OCI-M1 (cell line): ENCODE measurements around the gene TNIP2.
"Not testable (repeated sequence)": the region's sequence is repeated elsewhere in the genome, so short reads cannot be mapped to it uniquely, and the experiment has no call there.

Source experiments
- DNase-seq: peaks from one replicate; lab custom pipeline; 2025; lab: John Stamatoyannopoulos, UW

Gene TNIP2

GRCh38 chr4:2767705-2768074 is 11.6 kb upstream of the TNIP2 start:
- no peak for DNase-seq

DNA sequence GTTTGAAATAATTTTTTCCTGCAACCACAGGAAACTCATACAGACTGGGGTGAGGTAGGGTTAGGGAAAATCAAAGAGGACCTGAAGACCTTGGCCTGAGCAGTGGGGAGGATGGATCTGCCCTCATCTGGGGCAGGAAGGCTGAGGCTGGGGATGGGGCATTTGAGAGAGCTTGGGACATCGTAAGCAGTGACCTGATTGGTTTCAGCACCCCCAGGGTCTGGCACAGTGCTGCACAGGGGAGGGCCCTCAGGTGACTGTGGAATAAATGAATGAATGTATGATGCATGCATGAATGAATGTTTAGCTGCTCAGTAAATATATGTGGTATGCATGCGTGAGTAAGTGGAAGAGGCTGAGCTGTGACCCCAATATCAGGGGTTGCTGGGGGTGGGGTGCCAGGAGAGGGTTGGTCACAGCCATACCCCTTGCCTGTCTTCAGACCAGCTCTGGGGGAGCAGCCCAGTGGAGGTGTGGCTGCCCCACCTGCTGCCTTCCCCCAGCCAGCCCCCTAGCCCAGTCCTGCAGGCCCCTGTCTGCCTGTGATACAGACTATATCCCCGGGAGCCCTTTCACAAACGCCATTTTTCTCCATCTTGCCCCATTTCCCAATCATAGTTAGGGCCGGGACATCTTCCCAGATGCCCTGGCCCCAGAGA is 11.0 kb upstream of the TNIP2 start:
- no peak for DNase-seq

GRCh38 chr4:2765832-2766526 is 9.8 kb upstream of the TNIP2 start:
- DNase-seq: no peak

- no peak for DNase-seq
Observed at GRCh38 chr4:2763511-2763967, 7.4 kb upstream of the TNIP2 start.

DNA sequence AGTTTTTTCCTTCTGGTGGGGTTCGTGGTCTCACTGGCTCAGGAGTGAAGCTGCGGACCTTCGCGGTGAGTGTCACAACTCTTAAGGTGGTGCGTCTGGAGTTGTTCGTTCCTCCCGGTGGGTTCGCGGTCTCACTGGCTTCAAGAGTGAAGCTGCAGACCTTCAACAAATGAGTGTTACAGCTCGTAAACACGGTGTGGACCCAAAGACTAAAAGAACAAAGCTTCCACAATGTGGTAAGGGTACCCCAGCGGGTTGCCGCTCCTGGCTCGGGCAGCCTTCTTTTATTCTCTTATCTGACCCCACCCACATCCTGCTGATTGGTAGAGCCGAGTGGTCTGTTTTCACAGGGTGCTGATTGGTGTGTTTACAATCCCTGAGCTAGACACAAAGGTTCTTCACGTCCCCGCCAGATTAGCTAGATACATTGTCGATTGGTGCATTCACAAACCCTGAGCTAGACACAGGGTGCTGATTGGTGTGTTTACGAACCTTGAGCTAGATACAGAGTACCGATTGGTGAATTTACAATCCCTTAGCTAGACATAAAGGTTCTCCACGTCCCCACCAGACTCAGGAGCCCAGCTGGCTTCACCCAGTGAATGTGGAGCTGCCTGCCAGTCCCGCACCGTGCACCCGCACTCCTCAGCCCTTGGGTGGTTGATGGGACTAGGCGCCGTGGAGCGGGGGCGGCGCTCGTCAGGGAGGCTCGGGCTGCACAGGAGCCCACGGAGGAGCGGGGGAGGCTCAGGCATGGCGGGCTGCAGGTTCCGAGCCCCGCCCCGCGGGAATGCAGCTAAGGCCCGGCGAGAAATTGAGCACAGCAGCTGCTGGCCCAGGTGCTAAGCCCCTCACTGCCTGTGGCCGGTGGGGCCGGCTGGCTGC is 6.6 kb upstream of the TNIP2 start:
- DNase-seq: not testable (repeated sequence)

DNA sequence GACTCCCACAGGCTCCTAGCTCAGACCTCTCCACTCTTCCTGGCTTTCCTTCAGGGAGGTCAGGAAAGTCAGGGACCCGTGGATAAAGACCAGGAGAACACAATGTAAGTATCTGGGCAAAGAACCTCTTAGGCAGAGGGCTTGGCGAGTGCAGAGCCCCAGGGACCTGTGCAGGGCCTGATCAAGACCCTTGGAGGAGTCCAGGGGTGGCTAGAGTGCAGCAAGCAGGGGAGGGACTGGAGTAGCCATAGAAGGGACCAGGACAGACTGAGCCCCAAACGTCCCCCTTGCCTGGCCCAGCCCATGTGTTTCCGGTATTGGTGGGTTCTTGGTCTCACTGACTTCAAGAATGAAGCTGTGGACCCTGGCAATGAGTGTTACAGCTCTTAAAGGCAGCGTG is 5.9 kb upstream of the TNIP2 start:
- DNase-seq: no peak

GRCh38 chr4:2761035-2761923 is 5.1 kb upstream of the TNIP2 start:
- no peak for DNase-seq

- DNase-seq: no peak
Observed at GRCh38 chr4:2757426-2757825, 1.3 kb upstream of the TNIP2 start.

- DNase-seq: no peak
Observed at GRCh38 chr4:2756691-2757350, 685 bp upstream of the TNIP2 start.

GRCh38 chr4:2754848-2755819 is 1.0 kb downstream of the TNIP2 start:
- no peak for DNase-seq

GRCh38 chr4:2753436-2753835 is 2.7 kb downstream of the TNIP2 start:
- DNase-seq: no peak

GRCh38 chr4:2750719-2751605 is 5.2 kb downstream of the TNIP2 start:
- DNase-seq: no peak

DNA sequence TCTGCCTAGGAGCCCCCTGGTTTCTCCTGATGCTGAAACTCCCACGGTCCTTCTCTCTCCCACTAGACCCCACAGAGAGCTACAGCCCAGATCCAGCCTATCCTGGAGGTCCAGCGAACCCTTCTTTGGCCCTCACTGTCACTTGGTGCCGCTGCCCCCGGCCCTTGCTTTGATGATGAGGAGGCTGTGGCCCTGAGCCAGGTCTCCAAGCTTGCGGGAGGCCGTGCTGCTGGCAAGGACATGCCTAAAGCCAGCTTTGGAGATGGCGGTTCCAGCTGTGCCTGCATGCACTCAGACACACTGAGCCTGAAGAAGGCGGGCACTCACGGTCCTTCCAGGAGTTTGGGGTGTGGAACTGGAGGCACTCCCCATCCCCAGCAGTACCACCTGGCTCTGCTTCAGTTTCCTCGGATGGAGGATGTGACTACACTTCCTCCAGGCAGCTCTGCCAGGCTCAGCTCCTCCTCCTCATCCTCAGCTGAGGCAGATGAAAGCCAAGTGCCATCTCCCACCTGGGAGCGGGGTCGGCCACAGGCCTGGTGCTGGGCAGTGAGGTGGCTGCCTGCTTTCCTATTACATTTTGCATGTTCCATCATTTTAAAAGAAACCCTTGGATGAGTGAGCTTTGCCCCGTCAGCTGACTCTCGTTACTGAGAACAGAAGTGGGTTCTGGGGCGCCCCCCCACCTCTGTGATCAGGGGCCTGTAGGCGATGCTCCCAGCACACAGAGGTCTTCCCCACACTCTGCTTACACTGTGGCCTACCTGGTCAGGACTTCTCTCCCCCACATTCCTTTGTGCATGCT is 9.0 kb downstream of the TNIP2 start:
- DNase-seq: no peak

DNA sequence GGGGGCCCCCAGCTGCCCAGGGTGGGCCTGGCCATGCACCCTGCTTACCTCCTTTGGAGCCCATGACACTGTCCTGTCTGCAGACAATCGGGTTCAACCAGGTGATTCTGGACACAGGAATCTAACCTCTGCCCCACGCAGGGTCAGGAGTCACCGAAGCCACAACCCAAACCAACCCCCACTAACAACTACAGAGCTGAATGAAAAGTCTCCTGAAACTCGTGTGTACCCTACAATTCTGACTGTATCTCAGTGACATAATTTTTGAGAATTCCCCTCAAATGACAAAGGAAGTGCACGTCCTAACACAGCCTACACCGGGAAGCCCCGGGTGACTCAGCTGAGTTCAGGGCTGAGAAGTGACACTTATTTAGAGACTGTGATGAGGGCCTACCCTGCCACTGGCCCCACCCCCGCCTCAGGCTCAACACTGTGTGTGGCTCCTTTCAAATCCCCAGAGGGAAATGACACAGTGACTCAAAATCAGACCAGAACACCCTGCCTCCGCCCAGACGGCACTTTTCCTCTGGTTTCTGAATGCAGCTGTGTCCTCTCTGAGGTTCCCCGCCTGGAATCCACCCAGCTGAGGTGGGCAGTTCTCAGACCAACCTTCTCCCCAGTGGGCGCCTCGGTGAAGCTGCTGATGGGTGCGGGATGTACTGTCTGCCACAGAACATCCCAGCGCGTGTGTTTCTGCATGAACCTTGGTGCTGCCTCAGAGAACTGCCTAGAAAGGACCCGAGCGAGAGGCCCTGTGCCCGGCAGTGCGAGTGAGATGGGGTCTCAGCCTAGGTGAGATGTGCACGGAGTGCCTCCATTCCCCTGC is 9.9 kb downstream of the TNIP2 start:
- no peak for DNase-seq

- no peak for DNase-seq
Observed at GRCh38 chr4:2745516-2745915, 10.6 kb downstream of the TNIP2 start.

- no peak for DNase-seq
Observed at GRCh38 chr4:2744576-2745270, 11.4 kb downstream of the TNIP2 start.
